PC-3 (cell line): ENCODE results near the gene PTPRQ.

ENCODE experiments used
- CTCF ChIP-seq: fragments of 300-600 bp; sonication (generic); conservative IDR thresholded peaks from 2 replicates; pipeline ENCODE4 v1.5.1; 2017; ENCODE audit warnings: antibody characterized with exemption, low read depth, mild to moderate bottlenecking, low read length
- EZH2phosphoT487 ChIP-seq: fragments of 300-600 bp; sonication (generic); IDR thresholded peaks from 2 replicates; pipeline ENCODE4 v1.6.1; 2018; ENCODE audit warnings: mild to moderate bottlenecking, antibody characterized with exemption, low read length, borderline replicate concordance

- TF ChIP-seq CTCF, result no peak
- no peak for TF ChIP-seq EZH2phosphoT487
These were observed 112.5 kb downstream of the PTPRQ start for GRCh38 chr12:80556566-80556965.
